HuH-7 (cell line): ENCODE measurements around the gene UBE2R2.
A peak's percentile ranks its signal among the peaks of the same experiment; 100 is the strongest.
"Not testable (repeated sequence)": the region's sequence is repeated elsewhere in the genome, so short reads cannot be mapped to it uniquely, and the experiment has no call there.

ENCODE experiments used
- DNase-seq: peaks from one replicate; pipeline ENCODE4 v3.0.0; 2011; ENCODE audit warnings: low spot score

The UBE2R2 gene

DNA sequence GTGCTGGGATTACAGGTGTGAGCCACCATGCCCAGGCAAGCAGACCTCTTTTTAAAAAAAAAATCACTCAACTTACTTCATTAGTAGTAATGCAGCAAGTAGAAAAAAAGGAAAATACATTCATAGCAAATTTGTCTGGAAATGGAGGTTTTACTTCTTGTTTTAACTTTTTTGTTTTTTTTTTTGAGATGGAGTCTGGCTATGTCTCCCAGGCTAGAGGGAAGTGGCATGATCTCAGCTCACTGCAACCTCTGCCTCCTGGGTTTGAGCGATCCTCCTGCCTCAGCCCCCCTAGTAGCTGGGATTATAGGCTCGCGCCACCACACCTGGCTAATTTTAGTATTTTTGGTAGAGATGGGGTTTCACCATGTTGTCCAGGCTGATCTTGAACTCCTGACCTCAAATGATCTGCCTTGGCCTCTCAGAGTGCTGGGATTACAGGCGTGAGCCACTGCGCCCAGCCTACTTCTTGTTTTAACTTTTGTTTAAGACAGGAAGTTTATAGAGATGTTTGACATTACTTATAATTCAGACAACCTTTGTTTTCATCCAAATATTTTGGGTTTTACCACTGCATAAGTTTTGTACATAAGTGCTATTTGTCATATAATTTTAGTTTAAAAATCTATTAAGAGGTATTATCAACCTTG is 26.5 kb downstream of the UBE2R2 start:
- DNase-seq, result no peak

DNA sequence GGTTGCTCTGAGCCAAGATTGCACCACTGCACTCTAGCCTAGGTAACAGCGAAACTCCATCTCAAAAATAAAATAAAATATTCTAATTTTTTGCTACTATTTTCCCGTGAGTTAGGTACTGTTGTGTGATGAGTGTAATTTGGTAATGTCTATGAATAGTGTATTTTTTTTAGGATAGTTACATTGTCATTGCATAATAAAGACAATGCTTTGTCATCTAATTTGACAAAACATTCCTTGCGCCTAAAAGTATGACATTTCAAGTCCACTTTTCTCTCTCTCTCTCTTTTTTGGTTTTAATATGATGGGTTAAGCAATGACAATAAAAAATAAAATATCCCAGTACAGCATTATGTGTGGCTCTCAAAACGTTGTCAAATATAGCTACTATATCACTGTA is 29.3 kb downstream of the UBE2R2 start:
- DNase-seq, result no peak

DNA sequence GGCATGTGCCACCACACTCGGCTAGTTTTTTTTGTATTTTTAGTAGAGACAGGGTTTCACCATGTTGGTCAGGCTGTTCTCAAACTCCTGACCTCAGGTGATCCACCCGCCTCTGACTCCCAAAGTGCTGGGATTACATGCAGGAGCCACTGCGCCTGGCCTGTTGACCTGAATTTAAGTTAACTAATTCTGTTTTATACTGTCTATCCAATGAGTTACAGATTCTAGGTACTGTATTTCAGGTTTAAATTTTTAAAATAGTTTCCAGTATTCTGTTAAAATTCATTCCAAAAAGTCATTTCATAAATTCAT is 30.9 kb downstream of the UBE2R2 start:
- DNase-seq, result not testable (repeated sequence)

DNA sequence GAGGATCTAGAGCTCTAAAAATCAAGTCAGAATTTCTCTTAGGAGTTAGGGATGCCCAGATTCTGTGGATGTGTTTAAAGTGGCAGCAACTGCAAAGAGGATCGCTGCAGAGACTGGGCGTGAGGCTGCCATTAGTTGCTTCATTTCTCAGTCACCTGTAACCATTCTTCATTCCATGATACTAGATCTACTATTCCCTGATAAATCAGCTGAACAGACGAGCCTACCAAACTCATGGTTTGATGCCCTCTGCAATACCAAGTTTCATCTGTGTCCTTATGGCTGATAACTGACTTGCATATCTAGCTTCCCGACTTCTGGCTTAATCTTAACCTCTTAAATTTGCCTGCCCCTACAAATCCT is 33.3 kb downstream of the UBE2R2 start:
- no peak for DNase-seq

DNA sequence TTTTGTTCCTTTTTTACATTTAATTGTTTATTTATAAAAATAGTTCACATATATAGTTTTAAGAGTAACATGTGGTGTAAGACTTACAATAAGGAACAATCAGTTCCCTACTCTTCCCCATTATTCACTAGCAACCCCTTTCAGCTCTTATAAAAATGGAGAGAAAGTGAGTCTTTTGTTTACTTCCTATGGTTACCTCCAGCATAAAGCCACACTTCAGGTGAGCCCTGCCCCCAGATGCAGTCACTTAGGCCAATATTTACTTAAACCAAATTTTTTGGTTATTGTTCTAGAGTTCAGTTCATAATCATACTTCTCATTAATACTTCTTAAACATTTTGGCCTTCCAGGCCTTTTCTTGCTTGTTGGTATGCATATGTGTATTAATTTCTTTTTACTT is 33.7 kb downstream of the UBE2R2 start:
- no peak for DNase-seq

DNA sequence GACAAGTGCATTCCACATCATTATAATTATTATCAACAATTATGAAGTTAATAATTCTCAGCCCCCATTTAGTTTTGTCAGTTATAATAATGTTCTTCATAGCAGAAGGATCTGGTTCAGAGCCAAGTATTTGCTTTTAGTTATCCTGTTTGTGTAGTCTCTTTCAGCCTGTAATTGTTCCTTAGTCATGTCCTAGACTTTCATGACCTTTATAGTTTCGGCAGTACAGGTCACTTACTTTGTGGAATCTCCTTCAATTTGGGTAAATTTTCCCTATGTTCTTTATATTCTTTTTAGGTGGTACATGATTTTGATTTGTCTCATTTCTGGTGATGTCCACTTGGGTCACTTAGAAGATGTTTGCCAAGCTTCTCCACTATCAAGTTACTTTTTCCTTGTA is 34.3 kb downstream of the UBE2R2 start:
- DNase-seq, result no peak

DNA sequence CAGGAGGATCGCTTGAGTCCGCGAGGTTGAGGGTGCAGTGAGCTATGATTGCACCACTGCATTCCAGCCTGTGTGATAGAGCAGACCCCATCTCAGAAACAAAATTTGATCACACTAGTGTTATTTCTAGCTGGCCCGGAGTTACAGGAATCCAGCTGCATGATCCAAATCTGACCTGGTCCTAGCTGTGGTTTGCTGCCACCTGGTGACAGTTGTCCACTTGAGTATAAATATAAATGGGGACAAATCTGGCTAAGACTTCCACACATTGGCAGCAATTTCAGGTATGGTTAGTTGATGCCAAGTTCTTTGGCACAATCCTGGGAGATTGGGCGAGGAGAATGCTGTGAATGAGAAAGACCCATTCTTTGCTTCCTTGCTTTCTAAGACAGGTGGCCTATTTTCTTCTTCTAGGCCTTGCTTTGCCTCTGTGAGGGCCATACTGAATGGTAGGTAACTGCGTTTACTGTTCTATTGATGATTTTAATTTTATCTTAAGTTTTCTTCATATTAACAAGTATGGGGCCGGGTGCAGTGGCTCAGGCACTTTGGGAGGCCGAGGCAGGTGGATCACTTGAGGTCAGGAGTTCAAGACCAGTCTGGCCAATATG is 35.4 kb downstream of the UBE2R2 start:
- peak; percentile 29 for DNase-seq

DNA sequence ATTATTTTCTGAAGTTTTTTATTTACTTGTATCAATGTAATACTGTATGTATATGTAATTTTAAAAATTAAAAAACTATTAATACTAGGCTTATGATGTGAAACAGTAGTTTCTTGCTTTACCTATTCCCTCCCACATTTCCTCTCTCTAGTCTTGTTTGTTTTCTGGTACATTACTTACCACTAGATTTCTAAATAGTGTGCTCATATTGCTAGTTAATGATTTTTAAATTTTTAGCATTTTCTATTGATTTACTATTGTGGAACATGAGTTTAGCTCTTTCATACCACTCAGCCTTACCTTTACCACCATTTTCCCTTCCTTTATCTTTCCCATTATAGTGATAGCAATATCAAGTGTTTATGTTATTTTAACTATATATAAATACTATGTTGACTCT is 39.3 kb downstream of the UBE2R2 start:
- no peak for DNase-seq

DNA sequence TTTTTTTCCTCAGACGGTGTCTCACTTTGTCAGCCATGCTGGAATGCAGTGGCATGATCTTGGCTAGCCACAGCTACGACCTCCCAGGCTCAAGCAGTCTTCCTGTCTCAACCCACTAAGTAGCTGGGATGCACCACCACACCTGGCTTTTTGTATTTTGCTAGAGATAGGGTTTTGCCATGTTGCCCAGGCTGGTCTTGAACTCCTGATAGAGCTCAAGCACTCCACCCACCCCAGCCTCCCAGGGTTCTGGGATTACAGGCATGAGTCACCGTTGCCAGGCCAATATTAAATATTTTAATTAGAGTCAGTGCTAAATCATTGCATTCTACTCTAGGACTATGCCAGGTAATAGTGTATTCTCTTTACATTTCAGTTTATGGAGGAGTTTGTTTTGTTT is 41.5 kb downstream of the UBE2R2 start:
- no peak for DNase-seq

DNA sequence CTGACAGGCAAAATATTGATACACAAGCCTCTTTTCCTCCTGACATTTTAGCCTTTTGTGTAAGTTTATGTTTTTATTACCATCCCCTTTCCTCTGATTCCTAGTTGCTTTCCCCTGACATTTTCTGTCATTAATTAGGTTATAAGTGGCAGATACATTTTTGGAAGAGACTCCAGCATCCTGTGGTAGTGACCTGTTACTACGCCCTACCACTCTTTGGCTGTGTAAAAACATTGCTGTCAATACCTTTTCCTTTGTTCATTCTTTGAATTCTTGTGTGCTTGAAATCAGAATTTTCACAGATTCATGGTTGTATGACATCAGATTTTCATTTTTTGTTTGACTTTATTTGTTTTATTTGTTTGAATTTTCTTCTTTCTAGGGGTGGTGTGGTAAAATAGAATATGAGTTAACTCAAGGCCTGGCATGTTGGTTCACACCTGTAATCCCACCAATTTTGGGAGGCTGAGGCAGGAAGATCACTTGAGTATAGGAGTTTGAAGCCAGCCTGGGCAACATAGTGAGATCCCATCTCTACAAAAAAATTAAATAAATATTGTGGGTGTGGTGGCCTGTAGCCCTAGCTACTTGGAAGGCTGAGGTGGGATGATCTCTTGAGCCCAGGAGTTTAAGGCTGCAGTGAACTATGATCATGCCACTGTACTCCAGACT is 43.4 kb downstream of the UBE2R2 start:
- no peak for DNase-seq

DNA sequence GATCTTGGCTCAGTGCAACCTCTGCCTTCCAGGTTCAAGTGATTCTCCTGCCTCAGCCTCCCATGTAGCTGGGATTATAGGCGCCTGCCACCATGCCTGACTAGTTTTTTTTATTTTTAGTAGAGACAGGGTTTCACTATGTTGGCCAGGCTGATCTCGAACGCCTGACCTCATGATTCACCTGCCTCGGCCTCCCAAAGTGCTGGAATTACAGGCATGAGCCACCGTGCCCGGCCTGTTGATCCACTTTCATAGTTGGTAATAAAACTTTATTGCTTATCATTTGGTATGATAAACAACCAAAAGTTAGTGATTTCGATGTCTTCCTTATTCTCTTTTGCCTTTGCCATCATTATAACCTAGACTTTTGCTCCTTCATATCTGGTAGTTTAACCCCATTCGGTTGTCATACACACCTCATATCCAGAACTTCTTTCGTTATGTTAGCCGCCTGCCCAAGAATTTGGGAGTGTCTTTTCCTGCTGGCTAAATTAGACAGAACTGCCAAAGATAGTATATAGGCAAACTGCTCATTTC is 45.0 kb downstream of the UBE2R2 start:
- no peak for DNase-seq

DNA sequence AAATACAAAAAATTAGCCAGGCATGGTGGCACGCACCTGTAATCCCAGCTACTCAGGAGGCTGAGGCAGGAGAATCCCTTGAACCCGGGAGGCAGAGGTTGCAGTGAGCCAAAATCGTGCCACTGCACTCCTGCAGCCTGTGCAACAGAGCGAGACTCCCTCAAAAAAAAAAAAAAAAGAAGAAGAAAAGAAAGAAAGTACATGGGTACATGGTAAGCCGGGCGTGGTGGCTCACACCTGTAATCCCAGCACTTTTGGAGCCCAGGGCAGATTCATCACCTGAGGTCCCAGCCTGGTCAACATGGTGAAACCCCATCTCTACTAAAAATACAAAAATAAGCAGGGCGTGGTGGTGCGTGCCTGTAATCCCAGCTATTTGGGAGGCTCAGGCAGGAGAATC is 46.1 kb downstream of the UBE2R2 start:
- DNase-seq, result not testable (repeated sequence)

DNA sequence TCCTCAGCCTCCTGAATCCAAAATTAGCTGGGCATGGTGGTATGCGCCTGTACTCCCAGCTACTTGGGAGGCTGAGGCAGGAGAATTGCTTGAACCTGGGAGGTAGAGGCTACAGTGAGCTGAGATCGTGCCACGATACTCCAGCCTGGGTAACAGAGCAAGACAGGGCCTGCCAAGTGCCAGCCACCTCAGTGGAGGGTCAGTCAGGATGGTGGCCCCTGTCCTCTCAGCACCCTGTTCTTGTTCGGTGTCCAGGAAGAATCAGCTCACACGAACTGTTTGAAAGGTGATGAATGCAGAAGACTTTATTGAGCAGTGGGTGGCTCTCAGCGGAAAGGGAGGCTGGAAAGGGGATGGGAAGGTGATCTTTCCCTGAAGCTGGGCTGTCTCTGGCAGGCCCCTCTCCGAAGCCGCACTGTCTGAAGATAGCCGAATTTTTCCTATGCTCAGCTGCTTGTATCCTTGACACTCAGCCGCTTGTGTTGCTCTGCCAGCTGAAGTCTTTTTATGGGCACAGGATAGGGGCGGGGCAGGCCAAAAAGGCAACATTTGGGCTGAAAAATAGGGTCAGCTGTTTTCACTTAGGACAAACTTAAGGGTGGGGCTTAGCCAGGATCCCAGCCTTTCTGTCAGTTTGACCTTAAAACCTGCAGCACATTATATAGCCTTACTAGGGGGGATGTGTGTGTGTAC is 50.9 kb downstream of the UBE2R2 start:
- DNase-seq, result no peak

DNA sequence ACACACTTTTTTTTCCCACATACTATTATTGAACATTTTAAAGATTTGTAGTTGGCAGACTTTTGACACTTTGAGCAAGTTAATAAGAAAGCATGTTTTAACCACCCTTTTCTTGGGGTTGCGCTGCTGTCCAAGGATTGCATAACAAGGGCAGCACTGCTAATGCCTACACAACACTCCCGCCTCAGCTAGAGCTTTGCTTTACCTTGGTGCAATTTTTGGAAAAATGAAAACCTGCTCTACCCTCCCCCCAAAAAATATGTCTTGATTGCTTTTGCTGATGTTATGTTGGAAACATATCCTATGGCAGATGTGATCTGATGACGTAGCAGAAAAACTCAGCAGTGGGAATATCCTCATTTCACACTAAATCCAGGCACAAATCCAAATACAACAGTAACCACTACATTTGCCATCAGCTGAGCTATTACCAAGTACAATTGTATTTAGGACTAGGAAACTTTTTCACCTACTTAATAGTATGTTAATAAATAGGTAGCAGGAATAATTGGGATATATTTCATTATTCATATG is 51.5 kb downstream of the UBE2R2 start:
- no peak for DNase-seq

DNA sequence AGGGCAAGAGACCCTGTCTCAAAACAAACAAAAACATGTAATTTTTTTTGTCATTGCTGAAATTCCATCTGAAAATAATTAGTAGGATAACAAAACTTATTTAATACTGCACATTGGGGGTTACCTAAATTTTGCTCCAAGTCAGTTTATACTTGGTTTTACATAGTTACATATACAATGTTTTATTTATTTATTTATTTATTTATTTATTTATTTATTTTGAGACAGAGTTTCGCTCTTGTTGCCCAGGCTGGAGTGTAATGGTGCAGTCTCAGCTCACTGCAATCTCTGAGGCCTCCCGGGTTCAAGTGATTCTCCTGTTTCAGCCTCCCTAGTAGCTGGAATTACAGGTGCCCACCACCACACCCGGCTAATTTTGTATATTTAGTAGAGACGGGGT is 52.3 kb downstream of the UBE2R2 start:
- not testable (repeated sequence) for DNase-seq

DNA sequence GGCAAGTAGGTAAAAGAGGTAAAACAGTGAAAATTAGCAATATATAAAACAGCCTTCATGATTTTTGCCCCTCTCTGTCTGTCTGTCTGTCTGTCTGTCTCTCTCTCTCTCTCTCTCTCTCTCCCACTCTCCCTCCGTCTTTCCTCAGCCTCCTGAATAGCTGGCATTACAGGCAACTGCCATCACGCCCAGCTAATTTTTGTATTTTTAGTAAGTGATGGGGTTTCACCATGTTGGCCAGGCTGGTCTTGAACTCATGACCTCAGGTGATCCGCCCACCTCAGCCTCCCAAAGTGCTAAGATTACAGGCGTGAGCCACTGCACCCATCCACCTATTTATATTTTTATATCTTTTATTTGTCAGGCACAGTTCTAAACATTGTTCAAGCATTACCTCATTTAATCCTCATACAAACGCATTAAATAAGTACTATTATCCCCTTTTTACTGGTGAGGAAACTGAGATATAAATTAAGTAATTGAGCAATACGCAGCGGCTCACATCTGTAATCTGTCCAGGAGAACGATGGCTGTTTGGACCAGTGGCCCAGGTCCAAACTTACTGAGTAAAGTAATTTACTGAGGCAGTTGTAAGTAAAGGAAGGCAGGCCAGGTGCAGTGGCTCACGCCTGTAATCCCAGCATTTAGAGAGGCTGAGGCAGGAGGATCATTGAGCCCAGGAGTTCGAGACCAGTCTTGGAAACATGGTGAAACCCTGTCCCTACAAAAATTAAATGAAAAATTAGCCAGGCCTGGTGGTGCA is 60.9 kb downstream of the UBE2R2 start:
- no peak for DNase-seq

DNA sequence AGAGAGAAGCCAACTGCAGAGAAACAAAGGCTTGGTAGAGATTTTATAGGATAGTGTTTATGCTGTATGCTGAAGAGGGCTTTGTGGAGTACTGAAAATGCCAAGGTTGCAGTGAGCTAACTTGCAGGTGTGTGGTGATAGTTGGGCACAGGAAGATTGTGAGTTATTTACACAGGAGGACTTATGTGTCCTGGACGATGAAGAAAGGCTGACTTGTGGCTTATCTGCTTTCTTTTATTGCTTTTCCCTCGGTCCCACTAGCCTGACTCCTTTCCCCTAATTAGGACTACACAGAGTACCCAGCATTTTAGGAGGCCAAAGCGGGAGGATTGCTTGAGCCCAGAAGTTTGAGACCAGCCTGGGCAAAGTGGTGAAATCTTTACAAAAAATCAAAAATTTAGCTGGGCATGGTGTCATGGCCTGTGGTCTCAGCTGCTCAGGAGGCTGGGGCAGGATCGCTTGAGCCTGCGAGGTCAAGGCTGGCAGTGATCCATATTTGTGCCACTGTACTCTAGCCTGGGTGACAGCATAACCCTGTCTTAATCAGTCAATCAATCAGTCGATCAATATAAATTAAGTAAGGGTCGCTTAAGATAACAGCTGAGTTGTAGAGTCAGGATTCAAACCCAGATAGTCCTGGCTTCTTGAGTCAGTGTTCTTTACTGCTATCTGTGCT is 61.9 kb downstream of the UBE2R2 start:
- no peak for DNase-seq

DNA sequence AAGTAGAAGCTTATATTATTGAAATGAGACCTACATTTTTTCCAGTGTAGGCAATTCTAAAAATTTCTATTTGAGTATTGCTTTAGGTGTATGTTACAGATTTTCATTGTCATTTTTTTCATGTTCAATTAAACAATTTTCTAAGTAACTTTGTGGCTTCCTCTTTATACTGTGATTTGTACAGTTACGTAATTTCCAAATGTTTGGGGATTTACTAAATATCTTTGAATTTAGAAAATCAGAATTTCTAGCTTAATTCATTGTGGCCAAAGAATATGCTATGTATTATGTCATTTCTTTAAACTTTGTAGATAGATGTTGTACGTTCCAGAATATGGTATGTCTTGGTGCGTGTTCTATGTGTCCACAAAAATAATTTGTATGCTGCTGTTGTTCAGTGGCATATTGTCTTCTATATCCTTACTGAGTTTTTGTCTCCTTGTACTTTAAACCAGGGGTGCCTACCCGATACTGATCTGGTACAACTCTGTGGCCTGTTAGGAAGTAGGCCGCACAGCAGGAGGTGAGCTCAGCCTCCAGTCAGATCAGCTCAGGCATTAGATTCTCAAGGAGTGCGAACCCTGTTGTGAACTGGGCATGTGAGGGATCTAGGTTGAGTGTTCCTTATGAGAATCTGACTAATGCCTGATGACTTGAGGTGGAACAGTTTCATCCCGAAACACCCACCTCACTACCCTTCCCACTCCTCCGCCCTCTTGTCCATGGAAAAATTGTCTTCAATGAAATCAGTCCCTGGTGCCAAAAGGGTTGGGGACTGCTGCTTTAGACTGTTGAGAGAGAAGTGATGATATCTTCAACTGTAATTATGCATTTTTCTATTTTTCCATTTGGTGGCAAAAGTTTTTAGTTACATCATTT is 63.5 kb downstream of the UBE2R2 start:
- DNase-seq, result no peak

DNA sequence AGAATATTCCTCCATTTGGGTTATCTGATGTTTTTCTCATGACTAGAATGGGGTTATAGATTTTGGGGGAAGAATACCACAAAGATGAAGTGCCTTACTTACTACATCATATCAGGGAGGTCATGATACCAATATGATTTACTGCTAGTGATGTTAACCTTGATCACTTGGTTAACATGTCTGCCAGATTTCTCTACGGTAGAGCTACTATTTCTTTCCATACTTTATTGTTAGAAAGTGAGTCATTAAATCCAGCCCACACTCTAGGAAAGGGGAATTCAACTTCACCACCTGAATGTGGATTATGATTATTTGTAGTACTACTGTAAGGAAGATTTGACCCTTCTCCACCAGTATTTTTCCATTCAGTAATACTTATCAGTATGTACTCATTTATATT is 64.7 kb downstream of the UBE2R2 start:
- no peak for DNase-seq
